H9 (cell line): Measurements from ENCODE around the gene MFSD11. TPM values are rescaled to one million over a fixed set of nuclear protein-coding genes. Genes with fewer than 3 reads are reported as not detected.

Experiments used
- DNase-seq: peaks from one replicate; pipeline ENCODE4 v3.0.0-alpha.2; 2017
- H2AFZ ChIP-seq: one replicate; pipeline ENCODE4 v1.6.1; 2013; ENCODE audit warnings: mild to moderate bottlenecking, low read length, control low read depth, moderate library complexity
- H2AK5ac ChIP-seq: 2 replicates; pipeline ENCODE4 v1.6.1; 2013; ENCODE audit warnings: low read length, control low read depth, mixed read lengths; ENCODE audit not compliant: insufficient read length
- H2BK120ac ChIP-seq: one replicate; pipeline ENCODE4 v1.6.1; 2013; ENCODE audit warnings: low read depth, mild to moderate bottlenecking, low read length, control low read depth, inconsistent platforms; ENCODE audit not compliant: poor library complexity, severe bottlenecking
- H2BK12ac ChIP-seq: 2 replicates; pipeline ENCODE4 v1.6.1; 2013; ENCODE audit warnings: low read length, control low read depth, mixed read lengths, low read depth; ENCODE audit not compliant: insufficient read length
- H2BK15ac ChIP-seq: 2 replicates; pipeline ENCODE4 v1.6.1; 2013; ENCODE audit warnings: low read depth, low read length, control low read depth
- H2BK20ac ChIP-seq: one replicate; pipeline ENCODE4 v1.6.1; 2013; ENCODE audit warnings: low read depth, mild to moderate bottlenecking, low read length, control low read depth, inconsistent platforms; ENCODE audit not compliant: poor library complexity, severe bottlenecking
- H2BK5ac ChIP-seq: 2 replicates; pipeline ENCODE4 v1.6.1; 2013; ENCODE audit warnings: low read length, control low read depth, mixed read lengths; ENCODE audit not compliant: insufficient read length
- H3K14ac ChIP-seq: 2 replicates; pipeline ENCODE4 v1.6.1; 2013; ENCODE audit warnings: low read length, control low read depth; ENCODE audit not compliant: insufficient read depth
- H3K18ac ChIP-seq: 2 replicates; pipeline ENCODE4 v1.6.1; 2013; ENCODE audit warnings: low read depth, mild to moderate bottlenecking, mixed read lengths, low read length, control low read depth; ENCODE audit not compliant: insufficient read length
- H3K23ac ChIP-seq: 2 replicates; pipeline ENCODE4 v1.6.1; 2013; ENCODE audit warnings: low read length, control low read depth, mixed read lengths, low read depth; ENCODE audit not compliant: insufficient read length
- H3K23me2 ChIP-seq: 2 replicates; pipeline ENCODE4 v1.6.1; 2013; ENCODE audit warnings: low read depth, mild to moderate bottlenecking, mixed read lengths, low read length, control low read depth; ENCODE audit not compliant: insufficient read length, poor library complexity, severe bottlenecking
- H3K27ac ChIP-seq: 2 replicates; pipeline ENCODE4 v1.5.1; 2013; ENCODE audit warnings: low read length, control low read depth, mixed read lengths, low read depth; ENCODE audit not compliant: insufficient read length
- H3K27me3 ChIP-seq: 2 replicates; pipeline ENCODE4 v1.6.1; 2013; ENCODE audit warnings: low read length, control low read depth, inconsistent platforms; ENCODE audit not compliant: insufficient read depth
- H3K4ac ChIP-seq: 2 replicates; pipeline ENCODE4 v1.6.1; 2013; ENCODE audit warnings: low read depth, mild to moderate bottlenecking, control low read depth, inconsistent platforms, low read length, moderate library complexity
- H3K4me1 ChIP-seq: 2 replicates; pipeline ENCODE4 v1.6.1; 2013; ENCODE audit warnings: low read length, control low read depth, inconsistent platforms; ENCODE audit not compliant: insufficient read depth
- H3K4me2 ChIP-seq: 2 replicates; pipeline ENCODE4 v1.6.1; 2013; ENCODE audit warnings: low read length, control low read depth, mixed read lengths; ENCODE audit not compliant: insufficient read length, insufficient read depth
- H3K56ac ChIP-seq: 2 replicates; pipeline ENCODE4 v1.6.1; 2013; ENCODE audit warnings: low read depth, mild to moderate bottlenecking, mixed read lengths, low read length, control low read depth; ENCODE audit not compliant: insufficient read length
- H3K79me1 ChIP-seq: 2 replicates; pipeline ENCODE4 v1.6.1; 2013; ENCODE audit warnings: low read depth, mild to moderate bottlenecking, moderate library complexity, low read length, control low read depth, inconsistent platforms; ENCODE audit not compliant: insufficient read depth, poor library complexity, severe bottlenecking
- H3K79me2 ChIP-seq: 2 replicates; pipeline ENCODE4 v1.6.1; 2013; ENCODE audit warnings: low read length, control low read depth, inconsistent platforms; ENCODE audit not compliant: insufficient read depth
- H3K9ac ChIP-seq: 2 replicates; pipeline ENCODE4 v1.6.1; 2013; ENCODE audit warnings: low read length, control low read depth, mixed read lengths; ENCODE audit not compliant: insufficient read length; ENCODE audit errors: extremely low read depth
- H3K9me3 ChIP-seq: one replicate; pipeline ENCODE4 v1.6.1; 2013; ENCODE audit warnings: low read depth, low read length, inconsistent platforms; ENCODE audit not compliant: control insufficient read depth
- H3T11ph ChIP-seq: one replicate; pipeline ENCODE4 v1.6.1; 2013; ENCODE audit warnings: mild to moderate bottlenecking, low read length, control low read depth, inconsistent platforms
- H4K20me1 ChIP-seq: one replicate; pipeline ENCODE4 v1.6.1; 2013; ENCODE audit not compliant: control insufficient read depth, insufficient read length, insufficient read depth
- H4K5ac ChIP-seq: 2 replicates; pipeline ENCODE4 v1.6.1; 2013; ENCODE audit warnings: low read depth, mild to moderate bottlenecking, mixed read lengths, low read length, control low read depth; ENCODE audit not compliant: insufficient read length
- H4K8ac ChIP-seq: replicated peaks from 2 replicates; pipeline ENCODE4 v1.6.1; 2013; ENCODE audit warnings: low read length, control low read depth, mixed read lengths, low read depth; ENCODE audit not compliant: insufficient read length
- H4K91ac ChIP-seq: 2 replicates; pipeline ENCODE4 v1.6.1; 2013; ENCODE audit warnings: low read depth, mild to moderate bottlenecking, moderate library complexity, mixed read lengths, low read length, control low read depth; ENCODE audit not compliant: insufficient read length
- H3K27ac Mint-ChIP-seq, 3 experiments: 2 replicates in 2 of 3; 3 replicates in 1 of 3; pipeline ENCODE4 v1.8.0; 2020 to 2021; ENCODE audit warnings: mixed read lengths in 3 of 3, mild to moderate bottlenecking in 1 of 3, moderate library complexity in 1 of 3
- H3K27me3 Mint-ChIP-seq: 2 replicates; pipeline ENCODE4 v1.8.0; 2021; ENCODE audit warnings: low read depth, mild to moderate bottlenecking, moderate library complexity, mixed read lengths
- H3K36me3 Mint-ChIP-seq, 3 experiments: 2 replicates in 2 of 3; 3 replicates in 1 of 3; pipeline ENCODE4 v1.8.0; 2020 to 2021; ENCODE audit warnings: low read depth in 3 of 3, mixed read lengths in 3 of 3; ENCODE audit not compliant: insufficient read depth in 1 of 3
- H3K4me1 Mint-ChIP-seq, 2 experiments: 2 replicates each; pipeline ENCODE4 v1.8.0; 2020; ENCODE audit warnings: mixed read lengths in 2 of 2
- H3K4me3 Mint-ChIP-seq, 2 experiments: 2 replicates in 1 of 2; 3 replicates in 1 of 2; pipeline ENCODE4 v1.8.0; 2020 to 2021; ENCODE audit warnings: mild to moderate bottlenecking in 2 of 2, mixed read lengths in 2 of 2, moderate library complexity in 1 of 2
- H3K9me3 Mint-ChIP-seq, 2 experiments: 2 replicates in 1 of 2; 3 replicates in 1 of 2; pipeline ENCODE4 v1.8.0; 2020; ENCODE audit warnings: mild to moderate bottlenecking in 2 of 2, mixed read lengths in 2 of 2, moderate library complexity in 1 of 2
- WGBS: extraction: QIAGEN DNeasy Blood & Tissue Kit; methylation state at CpG from one replicate; pipeline ENCODE4 v1.1.7; 2013; ENCODE audit warnings: missing lambda C conversion rate, low lambda C conversion rate, mixed read lengths; ENCODE audit not compliant: insufficient read length; ENCODE audit errors: extremely low coverage; 5-methylcytosine and 5-hydroxymethylcytosine counted together
- total RNA-seq: library from RNA; stranded (reverse); gene quantifications from 2 replicates; pipeline ENCODE4 v1.2.1, GENCODE V29; 2021
- TF ChIP-seq, protein P1 (sequence below): fragments of 200-600 bp; sonication (generic); conservative IDR thresholded peaks from 3 replicates; pipeline ENCODE4 v1.8.0; 2021; ENCODE audit warnings: antibody characterized with exemption, mild to moderate bottlenecking

The MFSD11 gene
- total RNA-seq, 1 experiment from 2014 or later, result 19.9 TPM

DNA sequence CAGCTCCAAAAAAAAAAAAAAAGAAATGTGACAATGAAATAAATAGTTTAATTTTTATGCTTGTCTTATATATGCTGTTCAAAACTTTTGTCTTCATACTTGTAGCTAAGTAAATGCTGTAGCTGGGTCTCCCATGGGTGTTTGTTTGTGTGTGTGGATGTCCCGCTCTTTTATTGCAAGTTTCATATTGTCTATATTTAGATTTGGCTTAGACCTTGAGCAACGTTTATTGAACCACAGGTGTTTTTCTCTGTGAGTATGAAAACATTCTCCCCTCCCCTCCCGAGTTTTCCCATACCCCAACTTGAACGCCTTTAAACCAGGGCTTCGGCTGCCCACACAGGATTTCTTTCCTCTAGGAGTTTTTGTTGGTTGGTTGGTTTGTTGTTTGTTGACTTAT is 45.2 kb downstream of the MFSD11 start:
- H2BK15ac ChIP-seq, result no peak overlapping the region
- H3K4me1 ChIP-seq, result no peaks in the 10 kb centered on the region
- H3K27ac ChIP-seq, result no peak overlapping the region
- H3K9me3 Mint-ChIP-seq, result no peaks in the 10 kb centered on the region
- H3K4ac ChIP-seq, result no peak overlapping the region
- DNase-seq, result no peak
- no peak overlapping the region for H2BK12ac ChIP-seq
- H4K8ac ChIP-seq, result no peak overlapping the region
- H4K91ac ChIP-seq, result no peak overlapping the region
- H4K20me1 ChIP-seq, result no peaks in the 10 kb centered on the region
- no peak overlapping the region for H3K9ac ChIP-seq
- no peak overlapping the region for H3K27ac Mint-ChIP-seq
- H3K23ac ChIP-seq, result no peak overlapping the region
- H3K9me3 ChIP-seq, result no peaks in the 10 kb centered on the region
- no peak overlapping the region for H3K4me2 ChIP-seq
- no peaks in the 10 kb centered on the region for H3K79me1 ChIP-seq
- H2AK5ac ChIP-seq, result no peak overlapping the region
- no peaks in the 10 kb centered on the region for H3K79me2 ChIP-seq
- WGBS, result no CpG with 5 or more reads among the region's 5 CpGs
- H3K27me3 ChIP-seq, result no peaks in the 10 kb centered on the region
- H3K27me3 Mint-ChIP-seq, result no peaks in the 10 kb centered on the region
- H3T11ph ChIP-seq, result no peak overlapping the region
- H2BK5ac ChIP-seq, result no peak overlapping the region
- H3K56ac ChIP-seq, result no peak overlapping the region
- no peak overlapping the region for H2BK20ac ChIP-seq
- H2AFZ ChIP-seq, result no peak overlapping the region
- H3K23me2 ChIP-seq, result no peaks in the 10 kb centered on the region
- H3K14ac ChIP-seq, result no peak overlapping the region
- H4K5ac ChIP-seq, result no peak overlapping the region
- H3K36me3 Mint-ChIP-seq, result peaks cover 0 to 16% (median 6%) of the 10 kb centered on the region in 3 experiments; a peak in 3 of 7 replicates
- TF ChIP-seq, protein P1, sequence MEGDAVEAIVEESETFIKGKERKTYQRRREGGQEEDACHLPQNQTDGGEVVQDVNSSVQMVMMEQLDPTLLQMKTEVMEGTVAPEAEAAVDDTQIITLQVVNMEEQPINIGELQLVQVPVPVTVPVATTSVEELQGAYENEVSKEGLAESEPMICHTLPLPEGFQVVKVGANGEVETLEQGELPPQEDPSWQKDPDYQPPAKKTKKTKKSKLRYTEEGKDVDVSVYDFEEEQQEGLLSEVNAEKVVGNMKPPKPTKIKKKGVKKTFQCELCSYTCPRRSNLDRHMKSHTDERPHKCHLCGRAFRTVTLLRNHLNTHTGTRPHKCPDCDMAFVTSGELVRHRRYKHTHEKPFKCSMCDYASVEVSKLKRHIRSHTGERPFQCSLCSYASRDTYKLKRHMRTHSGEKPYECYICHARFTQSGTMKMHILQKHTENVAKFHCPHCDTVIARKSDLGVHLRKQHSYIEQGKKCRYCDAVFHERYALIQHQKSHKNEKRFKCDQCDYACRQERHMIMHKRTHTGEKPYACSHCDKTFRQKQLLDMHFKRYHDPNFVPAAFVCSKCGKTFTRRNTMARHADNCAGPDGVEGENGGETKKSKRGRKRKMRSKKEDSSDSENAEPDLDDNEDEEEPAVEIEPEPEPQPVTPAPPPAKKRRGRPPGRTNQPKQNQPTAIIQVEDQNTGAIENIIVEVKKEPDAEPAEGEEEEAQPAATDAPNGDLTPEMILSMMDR, result no peak
- H2BK120ac ChIP-seq, result no peak overlapping the region
- H3K4me1 Mint-ChIP-seq, result no peaks in the 10 kb centered on the region
- H3K18ac ChIP-seq, result no peak overlapping the region
- H3K4me3 Mint-ChIP-seq, result no peak overlapping the region
